GM23338 (cell line): Measurements from ENCODE around the gene PLCG2. TPM values are rescaled to one million over a fixed set of nuclear protein-coding genes. Genes with fewer than 3 reads are reported as not detected.

Experiments used
- ATAC-seq: fragments of 200-7000 bp; cut with Tn5 transposase; 3 replicates; pipeline ENCODE4 v1.9.1; 2020
- DNase-seq: peaks from one replicate; pipeline ENCODE4 v3.0.0-alpha.2; 2015; ENCODE audit warnings: low spot score
- H2AFZ ChIP-seq: fragments of 200-600 bp; sonication (generic); 2 replicates; pipeline ENCODE4 v1.8.0; 2016; ENCODE audit warnings: antibody characterized with exemption, mild to moderate bottlenecking, moderate library complexity
- H3F3A ChIP-seq: fragments of 200-600 bp; sonication (generic); replicated peaks from 2 replicates; pipeline ENCODE4 v1.8.0; 2017; ENCODE audit warnings: antibody characterized with exemption, mixed run types, low read depth
- H3K27ac ChIP-seq: fragments of 200-600 bp; sonication (generic); 2 replicates; pipeline ENCODE4 v1.6.1; 2016; ENCODE audit warnings: low read depth
- H3K27me3 ChIP-seq: fragments of 200-600 bp; sonication (generic); 2 replicates; pipeline ENCODE4 v1.8.0; 2016; ENCODE audit warnings: mild to moderate bottlenecking, mixed run types, moderate library complexity; ENCODE audit not compliant: insufficient read depth
- H3K36me3 ChIP-seq: fragments of 200-600 bp; sonication (generic); 2 replicates; pipeline ENCODE4 v1.8.0; 2016; ENCODE audit warnings: mild to moderate bottlenecking; ENCODE audit not compliant: insufficient read depth
- H3K4me1 ChIP-seq: fragments of 200-600 bp; sonication (generic); 2 replicates; pipeline ENCODE4 v1.8.0; 2016; ENCODE audit warnings: mild to moderate bottlenecking, moderate library complexity; ENCODE audit not compliant: insufficient read depth
- H3K4me2 ChIP-seq: fragments of 200-600 bp; sonication (generic); 2 replicates; pipeline ENCODE4 v1.7.1; 2017; ENCODE audit warnings: mixed run types
- H3K4me3 ChIP-seq: fragments of 200-600 bp; sonication (generic); 2 replicates; pipeline ENCODE4 v1.6.1; 2016; ENCODE audit warnings: mixed run types
- H3K79me2 ChIP-seq: fragments of 200-600 bp; sonication (generic); replicated peaks from 2 replicates; pipeline ENCODE4 v1.8.0; 2017; ENCODE audit warnings: mild to moderate bottlenecking; ENCODE audit not compliant: insufficient read depth
- H3K9me2 ChIP-seq: fragments of 200-600 bp; sonication (generic); 2 replicates; pipeline ENCODE4 v1.8.0; 2017; ENCODE audit not compliant: insufficient read depth
- H4K20me1 ChIP-seq: fragments of 200-600 bp; sonication (generic); replicated peaks from 2 replicates; pipeline ENCODE4 v1.8.0; 2017; ENCODE audit warnings: mild to moderate bottlenecking; ENCODE audit not compliant: insufficient read depth
- H3K27ac Mint-ChIP-seq: 2 replicates; pipeline ENCODE4 v1.8.0; 2020; ENCODE audit warnings: inconsistent platforms, mild to moderate bottlenecking, moderate library complexity, mixed read lengths
- H3K27me3 Mint-ChIP-seq: 3 replicates; pipeline ENCODE4 v1.8.0; 2022; ENCODE audit warnings: low read depth, mild to moderate bottlenecking, moderate library complexity, mixed read lengths, inconsistent platforms; ENCODE audit not compliant: insufficient read depth, poor library complexity
- H3K36me3 Mint-ChIP-seq: 3 replicates; pipeline ENCODE4 v1.8.0; 2021; ENCODE audit warnings: low read depth, mild to moderate bottlenecking, inconsistent platforms, moderate library complexity, mixed read lengths
- H3K4me1 Mint-ChIP-seq: 3 replicates; pipeline ENCODE4 v1.8.0; 2020; ENCODE audit warnings: mild to moderate bottlenecking, inconsistent platforms, mixed read lengths
- H3K4me3 Mint-ChIP-seq: 3 replicates; pipeline ENCODE4 v1.8.0; 2021; ENCODE audit warnings: moderate library complexity, mild to moderate bottlenecking, inconsistent platforms, mixed read lengths
- H3K9me3 Mint-ChIP-seq: 3 replicates; pipeline ENCODE4 v1.8.0; 2020; ENCODE audit warnings: moderate library complexity, mild to moderate bottlenecking, inconsistent platforms, mixed read lengths
- CREB1 ChIP-seq: fragments of 250-450 bp; sonication (Bioruptor Pico); IDR thresholded peaks from 2 replicates; pipeline ENCODE4 v1.5.0; 2020; ENCODE audit warnings: low read depth, mild to moderate bottlenecking, moderate library complexity
- EZH2 ChIP-seq: fragments of 200-600 bp; sonication (generic); IDR thresholded peaks from one replicate; pipeline ENCODE4 v1.8.0; 2017; ENCODE audit warnings: antibody characterized with exemption, mild to moderate bottlenecking, low read depth; ENCODE audit not compliant: unreplicated experiment
- EZH2phosphoT487 ChIP-seq: fragments of 200-600 bp; sonication (generic); IDR thresholded peaks from one replicate; pipeline ENCODE4 v1.8.1; 2018; ENCODE audit warnings: antibody characterized with exemption; ENCODE audit not compliant: unreplicated experiment
- JUNB ChIP-seq: IDR thresholded peaks from one replicate; pipeline ENCODE4 v1.6.1; 2016; ENCODE audit warnings: antibody characterized with exemption; ENCODE audit not compliant: unreplicated experiment
- NANOG ChIP-seq: IDR thresholded peaks from 2 replicates; pipeline ENCODE4 v1.6.1; 2016; ENCODE audit warnings: antibody characterized with exemption, borderline replicate concordance
- POLR2AphosphoS5 ChIP-seq: IDR thresholded peaks from 2 replicates; pipeline ENCODE4 v1.6.1; 2016; ENCODE audit warnings: antibody characterized with exemption, low read depth
- STAT1 ChIP-seq: IDR thresholded peaks from one replicate; pipeline ENCODE4 v1.6.1; 2016; ENCODE audit warnings: antibody characterized with exemption; ENCODE audit not compliant: unreplicated experiment
- ZNF114 ChIP-seq: fragments of 250-450 bp; sonication (Bioruptor Pico); IDR thresholded peaks from 2 replicates; pipeline ENCODE4 v1.5.0; 2020; ENCODE audit warnings: mild to moderate bottlenecking, moderate library complexity
- ZNF331 ChIP-seq: fragments of 250-450 bp; sonication (Bioruptor Pico); IDR thresholded peaks from 2 replicates; pipeline ENCODE4 v1.5.0; 2020; ENCODE audit warnings: low read depth, mild to moderate bottlenecking, moderate library complexity
- polyA plus RNA-seq: library from polyadenylated mRNA; unstranded; fragments of >200 nt; fragmentation: Nextera tagmentation; extraction: Ambion mirVana; gene quantifications from 2 replicates; pipeline ENCODE4 v1.2.1, GENCODE V29; 2016
- total RNA-seq: library from RNA; depleted of rRNA; stranded (reverse); fragments of >200 nt; shearing (Covaris generic); gene quantifications from 2 replicates; pipeline ENCODE4 v1.2.3, GENCODE V29; 2014
- TF ChIP-seq, protein P1 (sequence below): fragments of 250-450 bp; sonication (Bioruptor Pico); IDR thresholded peaks from 2 replicates; pipeline ENCODE4 v1.5.0; 2020; ENCODE audit warnings: mild to moderate bottlenecking, moderate library complexity
- TF ChIP-seq, protein P2 (sequence below), 2 experiments: fragments of 200-600 bp in 1 of 2; sonication (generic) in 1 of 2; conservative IDR thresholded peaks; 2 replicates each; pipeline versions ENCODE4 v1.5.1 to v1.6.1; 2016 to 2017; ENCODE audit warnings: antibody characterized with exemption in 2 of 2, low read depth in 2 of 2, mild to moderate bottlenecking in 2 of 2, moderate library complexity in 1 of 2
- TF ChIP-seq, protein P3 (sequence below): IDR thresholded peaks from one replicate; pipeline ENCODE4 v1.6.1; 2018; ENCODE audit warnings: antibody characterized with exemption; ENCODE audit not compliant: unreplicated experiment
- TF ChIP-seq, protein P4 (sequence below): IDR thresholded peaks from 2 replicates; pipeline ENCODE4 v1.6.1; 2016; ENCODE audit warnings: antibody characterized with exemption

Gene PLCG2
- total and polyA plus RNA-seq, 2 experiments from 2014 or later = 2.4 to 5.9 TPM

DNA sequence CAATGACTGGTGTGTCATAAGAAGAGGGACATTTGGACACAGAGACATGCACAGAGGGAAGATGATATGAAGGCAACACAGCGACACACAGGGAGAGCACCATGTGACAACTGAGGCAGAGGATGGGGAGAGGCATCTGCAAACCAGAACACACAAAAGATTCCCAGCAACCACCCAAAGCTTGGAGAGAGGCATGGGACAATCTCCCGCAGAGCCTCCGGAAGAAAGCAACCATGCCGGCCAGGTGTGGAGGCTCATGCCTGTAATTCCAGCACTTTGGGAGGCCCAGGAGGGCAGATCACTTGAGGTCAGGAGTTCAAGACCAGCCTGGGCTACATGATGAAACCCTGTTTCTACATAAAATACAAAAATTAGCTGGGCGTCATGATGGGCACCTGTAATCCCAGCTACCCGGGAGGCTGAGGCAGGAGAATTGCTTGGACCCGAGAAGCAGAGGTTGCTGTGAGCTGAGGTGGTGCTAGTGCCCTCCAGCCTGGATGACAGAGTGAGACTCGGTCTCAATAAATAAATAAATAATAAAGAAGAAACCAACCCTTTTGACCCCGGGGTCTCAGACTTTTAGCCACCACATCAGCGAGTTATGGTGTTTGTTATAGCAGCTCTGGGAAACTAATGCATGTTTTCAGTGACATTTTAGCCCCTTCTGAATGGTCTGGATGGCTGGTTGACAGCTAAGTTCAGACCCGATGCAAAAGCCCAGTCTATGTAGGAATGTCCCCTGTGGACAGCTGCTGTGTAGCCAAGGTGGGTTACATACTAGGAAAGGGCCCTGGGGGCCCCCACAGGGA lies 13.8 kb upstream of the PLCG2 start:
- Histone ChIP-seq H3K4me1 (no peaks in the 10 kb centered on the region), H3K9me2 (no peaks in the 10 kb centered on the region), H3K4me3 (no peak overlapping the region), H2AFZ (no peak overlapping the region), H3K79me2 (no peaks in the 10 kb centered on the region), H3K27ac (no peak overlapping the region), H3K36me3 (no peaks in the 10 kb centered on the region), H3K27me3 (no peaks in the 10 kb centered on the region), H4K20me1 (no peaks in the 10 kb centered on the region), H3K4me2 (no peak overlapping the region), H3F3A (no peaks in the 10 kb centered on the region)
- no peak for ATAC-seq
- Mint-ChIP-seq H3K9me3 (no peaks in the 10 kb centered on the region), H3K4me3 (no peak overlapping the region), H3K4me1 (no peaks in the 10 kb centered on the region; the same call in 2 of the 3 replicates), H3K27me3 (peaks cover 6% of the 10 kb centered on the region), H3K27ac (no peak overlapping the region), H3K36me3 (no peaks in the 10 kb centered on the region)
- DNase-seq = no peak
- TF ChIP-seq NANOG (no peak), POLR2AphosphoS5 (no peak), EZH2phosphoT487 (no peak), CREB1 (CRISPR knock-in tag) (no peak), STAT1 (no peak), EZH2 (no peak), ZNF331 (CRISPR knock-in tag) (no peak), ZNF114 (CRISPR knock-in tag) (no peak), JUNB (no peak)
- TF ChIP-seq, protein P1, sequence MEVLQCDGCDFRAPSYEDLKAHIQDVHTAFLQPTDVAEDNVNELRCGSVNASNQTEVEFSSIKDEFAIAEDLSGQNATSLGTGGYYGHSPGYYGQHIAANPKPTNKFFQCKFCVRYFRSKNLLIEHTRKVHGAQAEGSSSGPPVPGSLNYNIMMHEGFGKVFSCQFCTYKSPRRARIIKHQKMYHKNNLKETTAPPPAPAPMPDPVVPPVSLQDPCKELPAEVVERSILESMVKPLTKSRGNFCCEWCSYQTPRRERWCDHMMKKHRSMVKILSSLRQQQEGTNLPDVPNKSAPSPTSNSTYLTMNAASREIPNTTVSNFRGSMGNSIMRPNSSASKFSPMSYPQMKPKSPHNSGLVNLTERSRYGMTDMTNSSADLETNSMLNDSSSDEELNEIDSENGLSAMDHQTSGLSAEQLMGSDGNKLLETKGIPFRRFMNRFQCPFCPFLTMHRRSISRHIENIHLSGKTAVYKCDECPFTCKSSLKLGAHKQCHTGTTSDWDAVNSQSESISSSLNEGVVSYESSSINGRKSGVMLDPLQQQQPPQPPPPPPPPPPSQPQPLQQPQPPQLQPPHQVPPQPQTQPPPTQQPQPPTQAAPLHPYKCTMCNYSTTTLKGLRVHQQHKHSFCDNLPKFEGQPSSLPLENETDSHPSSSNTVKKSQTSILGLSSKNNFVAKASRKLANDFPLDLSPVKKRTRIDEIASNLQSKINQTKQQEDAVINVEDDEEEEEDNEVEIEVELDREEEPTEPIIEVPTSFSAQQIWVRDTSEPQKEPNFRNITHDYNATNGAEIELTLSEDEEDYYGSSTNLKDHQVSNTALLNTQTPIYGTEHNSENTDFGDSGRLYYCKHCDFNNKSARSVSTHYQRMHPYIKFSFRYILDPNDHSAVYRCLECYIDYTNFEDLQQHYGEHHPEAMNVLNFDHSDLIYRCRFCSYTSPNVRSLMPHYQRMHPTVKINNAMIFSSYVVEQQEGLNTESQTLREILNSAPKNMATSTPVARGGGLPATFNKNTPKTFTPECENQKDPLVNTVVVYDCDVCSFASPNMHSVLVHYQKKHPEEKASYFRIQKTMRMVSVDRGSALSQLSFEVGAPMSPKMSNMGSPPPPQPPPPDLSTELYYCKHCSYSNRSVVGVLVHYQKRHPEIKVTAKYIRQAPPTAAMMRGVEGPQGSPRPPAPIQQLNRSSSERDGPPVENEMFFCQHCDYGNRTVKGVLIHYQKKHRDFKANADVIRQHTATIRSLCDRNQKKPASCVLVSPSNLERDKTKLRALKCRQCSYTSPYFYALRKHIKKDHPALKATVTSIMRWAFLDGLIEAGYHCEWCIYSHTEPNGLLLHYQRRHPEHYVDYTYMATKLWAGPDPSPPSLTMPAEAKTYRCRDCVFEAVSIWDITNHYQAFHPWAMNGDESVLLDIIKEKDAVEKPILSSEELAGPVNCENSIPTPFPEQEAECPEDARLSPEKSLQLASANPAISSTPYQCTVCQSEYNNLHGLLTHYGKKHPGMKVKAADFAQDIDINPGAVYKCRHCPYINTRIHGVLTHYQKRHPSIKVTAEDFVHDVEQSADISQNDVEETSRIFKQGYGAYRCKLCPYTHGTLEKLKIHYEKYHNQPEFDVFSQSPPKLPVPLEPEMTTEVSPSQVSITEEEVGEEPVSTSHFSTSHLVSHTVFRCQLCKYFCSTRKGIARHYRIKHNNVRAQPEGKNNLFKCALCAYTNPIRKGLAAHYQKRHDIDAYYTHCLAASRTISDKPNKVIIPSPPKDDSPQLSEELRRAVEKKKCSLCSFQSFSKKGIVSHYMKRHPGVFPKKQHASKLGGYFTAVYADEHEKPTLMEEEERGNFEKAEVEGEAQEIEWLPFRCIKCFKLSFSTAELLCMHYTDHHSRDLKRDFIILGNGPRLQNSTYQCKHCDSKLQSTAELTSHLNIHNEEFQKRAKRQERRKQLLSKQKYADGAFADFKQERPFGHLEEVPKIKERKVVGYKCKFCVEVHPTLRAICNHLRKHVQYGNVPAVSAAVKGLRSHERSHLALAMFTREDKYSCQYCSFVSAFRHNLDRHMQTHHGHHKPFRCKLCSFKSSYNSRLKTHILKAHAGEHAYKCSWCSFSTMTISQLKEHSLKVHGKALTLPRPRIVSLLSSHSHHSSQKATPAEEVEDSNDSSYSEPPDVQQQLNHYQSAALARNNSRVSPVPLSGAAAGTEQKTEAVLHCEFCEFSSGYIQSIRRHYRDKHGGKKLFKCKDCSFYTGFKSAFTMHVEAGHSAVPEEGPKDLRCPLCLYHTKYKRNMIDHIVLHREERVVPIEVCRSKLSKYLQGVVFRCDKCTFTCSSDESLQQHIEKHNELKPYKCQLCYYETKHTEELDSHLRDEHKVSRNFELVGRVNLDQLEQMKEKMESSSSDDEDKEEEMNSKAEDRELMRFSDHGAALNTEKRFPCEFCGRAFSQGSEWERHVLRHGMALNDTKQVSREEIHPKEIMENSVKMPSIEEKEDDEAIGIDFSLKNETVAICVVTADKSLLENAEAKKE (CRISPR knock-in tag) = no peak
- TF ChIP-seq, protein P2, sequence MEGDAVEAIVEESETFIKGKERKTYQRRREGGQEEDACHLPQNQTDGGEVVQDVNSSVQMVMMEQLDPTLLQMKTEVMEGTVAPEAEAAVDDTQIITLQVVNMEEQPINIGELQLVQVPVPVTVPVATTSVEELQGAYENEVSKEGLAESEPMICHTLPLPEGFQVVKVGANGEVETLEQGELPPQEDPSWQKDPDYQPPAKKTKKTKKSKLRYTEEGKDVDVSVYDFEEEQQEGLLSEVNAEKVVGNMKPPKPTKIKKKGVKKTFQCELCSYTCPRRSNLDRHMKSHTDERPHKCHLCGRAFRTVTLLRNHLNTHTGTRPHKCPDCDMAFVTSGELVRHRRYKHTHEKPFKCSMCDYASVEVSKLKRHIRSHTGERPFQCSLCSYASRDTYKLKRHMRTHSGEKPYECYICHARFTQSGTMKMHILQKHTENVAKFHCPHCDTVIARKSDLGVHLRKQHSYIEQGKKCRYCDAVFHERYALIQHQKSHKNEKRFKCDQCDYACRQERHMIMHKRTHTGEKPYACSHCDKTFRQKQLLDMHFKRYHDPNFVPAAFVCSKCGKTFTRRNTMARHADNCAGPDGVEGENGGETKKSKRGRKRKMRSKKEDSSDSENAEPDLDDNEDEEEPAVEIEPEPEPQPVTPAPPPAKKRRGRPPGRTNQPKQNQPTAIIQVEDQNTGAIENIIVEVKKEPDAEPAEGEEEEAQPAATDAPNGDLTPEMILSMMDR (conservative IDR thresholded peaks at IDR 0.05; ENCODE audit: low read depth in 2 of 2) = no peak
- TF ChIP-seq, protein P3, sequence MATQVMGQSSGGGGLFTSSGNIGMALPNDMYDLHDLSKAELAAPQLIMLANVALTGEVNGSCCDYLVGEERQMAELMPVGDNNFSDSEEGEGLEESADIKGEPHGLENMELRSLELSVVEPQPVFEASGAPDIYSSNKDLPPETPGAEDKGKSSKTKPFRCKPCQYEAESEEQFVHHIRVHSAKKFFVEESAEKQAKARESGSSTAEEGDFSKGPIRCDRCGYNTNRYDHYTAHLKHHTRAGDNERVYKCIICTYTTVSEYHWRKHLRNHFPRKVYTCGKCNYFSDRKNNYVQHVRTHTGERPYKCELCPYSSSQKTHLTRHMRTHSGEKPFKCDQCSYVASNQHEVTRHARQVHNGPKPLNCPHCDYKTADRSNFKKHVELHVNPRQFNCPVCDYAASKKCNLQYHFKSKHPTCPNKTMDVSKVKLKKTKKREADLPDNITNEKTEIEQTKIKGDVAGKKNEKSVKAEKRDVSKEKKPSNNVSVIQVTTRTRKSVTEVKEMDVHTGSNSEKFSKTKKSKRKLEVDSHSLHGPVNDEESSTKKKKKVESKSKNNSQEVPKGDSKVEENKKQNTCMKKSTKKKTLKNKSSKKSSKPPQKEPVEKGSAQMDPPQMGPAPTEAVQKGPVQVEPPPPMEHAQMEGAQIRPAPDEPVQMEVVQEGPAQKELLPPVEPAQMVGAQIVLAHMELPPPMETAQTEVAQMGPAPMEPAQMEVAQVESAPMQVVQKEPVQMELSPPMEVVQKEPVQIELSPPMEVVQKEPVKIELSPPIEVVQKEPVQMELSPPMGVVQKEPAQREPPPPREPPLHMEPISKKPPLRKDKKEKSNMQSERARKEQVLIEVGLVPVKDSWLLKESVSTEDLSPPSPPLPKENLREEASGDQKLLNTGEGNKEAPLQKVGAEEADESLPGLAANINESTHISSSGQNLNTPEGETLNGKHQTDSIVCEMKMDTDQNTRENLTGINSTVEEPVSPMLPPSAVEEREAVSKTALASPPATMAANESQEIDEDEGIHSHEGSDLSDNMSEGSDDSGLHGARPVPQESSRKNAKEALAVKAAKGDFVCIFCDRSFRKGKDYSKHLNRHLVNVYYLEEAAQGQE = no peak
- TF ChIP-seq, protein P4, sequence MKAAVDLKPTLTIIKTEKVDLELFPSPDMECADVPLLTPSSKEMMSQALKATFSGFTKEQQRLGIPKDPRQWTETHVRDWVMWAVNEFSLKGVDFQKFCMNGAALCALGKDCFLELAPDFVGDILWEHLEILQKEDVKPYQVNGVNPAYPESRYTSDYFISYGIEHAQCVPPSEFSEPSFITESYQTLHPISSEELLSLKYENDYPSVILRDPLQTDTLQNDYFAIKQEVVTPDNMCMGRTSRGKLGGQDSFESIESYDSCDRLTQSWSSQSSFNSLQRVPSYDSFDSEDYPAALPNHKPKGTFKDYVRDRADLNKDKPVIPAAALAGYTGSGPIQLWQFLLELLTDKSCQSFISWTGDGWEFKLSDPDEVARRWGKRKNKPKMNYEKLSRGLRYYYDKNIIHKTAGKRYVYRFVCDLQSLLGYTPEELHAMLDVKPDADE = no peak
